ENCODE results near the gene TRIM7.
"Not testable (repeated sequence)": the region's sequence is repeated elsewhere in the genome, so short reads cannot be mapped to it uniquely, and the experiment has no call there.

- TF ChIP-seq CTCF, EP300 (IDR thresholded peaks at IDR 0.05): not testable (repeated sequence)
Observed at GRCh38 chr5:181210698-181211097, 5.7 kb upstream of the TRIM7 start.
